Neural cell (in vitro differentiated cells): ENCODE measurements around the gene MLLT3. TPM values are rescaled to one million over a fixed set of nuclear protein-coding genes. Genes with fewer than 3 reads are reported as not detected.

Experiments used
- H2AFZ ChIP-seq: fragments of 200-600, 300-800 bp; sonication (generic), shearing (Covaris generic); 2 replicates; pipeline ENCODE4 v1.6.0; 2014; ENCODE audit warnings: low read depth, mild to moderate bottlenecking, antibody characterized with exemption, low read length, moderate library complexity
- H3F3A ChIP-seq: fragments of 200-600 bp; shearing (Covaris generic); 2 replicates; pipeline ENCODE4 v1.6.1; 2016; ENCODE audit warnings: mild to moderate bottlenecking, moderate library complexity, mixed read lengths, antibody characterized with exemption, low read length; ENCODE audit not compliant: insufficient read depth, poor library complexity, severe bottlenecking
- H3K27ac ChIP-seq: fragments of 200-600, 300-800 bp; sonication (generic), shearing (Covaris generic); 2 replicates; pipeline ENCODE4 v1.5.1; 2014; ENCODE audit warnings: mild to moderate bottlenecking, low read length, moderate library complexity
- H3K27me3 ChIP-seq: fragments of 300-800, 200-600 bp; sonication (generic), shearing (Covaris generic); 2 replicates; pipeline ENCODE4 v1.6.0; 2014; ENCODE audit warnings: mild to moderate bottlenecking, low read depth, low read length, moderate library complexity; ENCODE audit not compliant: insufficient read depth
- H3K36me3 ChIP-seq: fragments of 300-800, 200-600 bp; sonication (generic), shearing (Covaris generic); 2 replicates; pipeline ENCODE4 v1.5.1; 2014; ENCODE audit warnings: mild to moderate bottlenecking, antibody characterized with exemption, low read length, moderate library complexity; ENCODE audit not compliant: insufficient read depth
- H3K4me2 ChIP-seq: fragments of 300-800, 200-600 bp; sonication (generic), shearing (Covaris generic); 2 replicates; pipeline ENCODE4 v1.6.0; 2014; ENCODE audit warnings: mild to moderate bottlenecking, low read length
- H3K4me3 ChIP-seq: fragments of 300-800, 200-600 bp; sonication (generic), shearing (Covaris generic); 2 replicates; pipeline ENCODE4 v1.5.1; 2014; ENCODE audit warnings: mild to moderate bottlenecking, low read length, moderate library complexity
- H3K79me2 ChIP-seq: fragments of 200-600 bp; shearing (Covaris generic); replicated peaks from 2 replicates; pipeline ENCODE4 v1.6.0; 2014; ENCODE audit warnings: mild to moderate bottlenecking, low read length, moderate library complexity; ENCODE audit not compliant: insufficient read depth
- H3K9ac ChIP-seq: fragments of 300-800, 200-600 bp; sonication (generic), shearing (Covaris generic); 2 replicates; pipeline ENCODE4 v1.6.1; 2016; ENCODE audit warnings: mild to moderate bottlenecking, low read length, mixed read lengths
- H3K9me2 ChIP-seq: fragments of 200-600 bp; shearing (Covaris generic); 2 replicates; pipeline ENCODE4 v1.6.1; 2016; ENCODE audit warnings: mild to moderate bottlenecking, low read length, mixed read lengths; ENCODE audit not compliant: insufficient read depth
- H3K9me3 ChIP-seq: fragments of 200-600, 300-800 bp; sonication (generic), shearing (Covaris generic); 2 replicates; pipeline ENCODE4 v1.6.1; 2016; ENCODE audit warnings: mild to moderate bottlenecking, mixed run types, low read length, moderate library complexity, mixed read lengths
- H4K20me1 ChIP-seq: fragments of 200-600 bp; shearing (Covaris generic); 2 replicates; pipeline ENCODE4 v1.6.1; 2016; ENCODE audit warnings: mild to moderate bottlenecking, mixed run types; ENCODE audit not compliant: insufficient read depth
- EP300 ChIP-seq: fragments of 450-650 bp; conservative IDR thresholded peaks from 2 replicates; pipeline ENCODE4 v1.6.1; 2014; ENCODE audit warnings: antibody characterized with exemption, mild to moderate bottlenecking, moderate library complexity; ENCODE audit not compliant: poor library complexity, severe bottlenecking
- EZH2 ChIP-seq: fragments of 200-600, 300-800 bp; shearing (Covaris generic), sonication (generic); IDR thresholded peaks from 2 replicates; pipeline ENCODE4 v1.6.1; 2014; ENCODE audit warnings: antibody characterized with exemption, low read length, borderline replicate concordance, mild to moderate bottlenecking; ENCODE audit not compliant: insufficient read depth, poor library complexity, severe bottlenecking
- MXI1 ChIP-seq: fragments of 450-650 bp; conservative IDR thresholded peaks from 2 replicates; pipeline ENCODE4 v1.6.1; 2014; ENCODE audit warnings: antibody characterized with exemption, mild to moderate bottlenecking; ENCODE audit not compliant: poor library complexity, severe bottlenecking
- POLR2AphosphoS5 ChIP-seq: IDR thresholded peaks from 2 replicates; pipeline ENCODE4 v1.6.1; 2012
- RAD21 ChIP-seq: fragments of 450-650 bp; conservative IDR thresholded peaks from 2 replicates; pipeline ENCODE4 v1.6.1; 2014; ENCODE audit warnings: antibody characterized with exemption, mild to moderate bottlenecking, moderate library complexity
- REST ChIP-seq: IDR thresholded peaks from 2 replicates; pipeline ENCODE4 v1.6.1; 2012; ENCODE audit warnings: borderline replicate concordance
- SMC3 ChIP-seq: fragments of 450-650 bp; conservative IDR thresholded peaks from 2 replicates; pipeline ENCODE4 v1.6.1; 2014; ENCODE audit warnings: antibody characterized with exemption, mild to moderate bottlenecking, moderate library complexity; ENCODE audit not compliant: poor library complexity
- TAF1 ChIP-seq: IDR thresholded peaks from 2 replicates; pipeline ENCODE4 v1.6.1; 2012; ENCODE audit warnings: low read depth
- polyA plus RNA-seq: library from polyadenylated mRNA; depleted of rRNA; stranded (reverse); fragments of >200 nt; gene quantifications from 2 replicates; pipeline ENCODE4 v1.2.3, GENCODE V29; 2014
- TF ChIP-seq, protein P1 (sequence below): fragments of 450-650 bp; IDR thresholded peaks from 2 replicates; pipeline ENCODE4 v1.5.1; 2014; ENCODE audit warnings: antibody characterized with exemption, mild to moderate bottlenecking, moderate library complexity; ENCODE audit not compliant: poor library complexity, severe bottlenecking

Gene MLLT3
- polyA plus RNA-seq, 1 donor from 2014 or later: 61.5 TPM

- no peak for TF ChIP-seq TAF1
- no peak for TF ChIP-seq MXI1
- peak; percentile 22 for TF ChIP-seq RAD21
- no peak for TF ChIP-seq EZH2
- no peak for TF ChIP-seq REST
- TF ChIP-seq POLR2AphosphoS5: peak; percentile 31
- peak; percentile 57 for TF ChIP-seq EP300
- peak; percentile 34 for TF ChIP-seq SMC3
- TF ChIP-seq, protein P1, sequence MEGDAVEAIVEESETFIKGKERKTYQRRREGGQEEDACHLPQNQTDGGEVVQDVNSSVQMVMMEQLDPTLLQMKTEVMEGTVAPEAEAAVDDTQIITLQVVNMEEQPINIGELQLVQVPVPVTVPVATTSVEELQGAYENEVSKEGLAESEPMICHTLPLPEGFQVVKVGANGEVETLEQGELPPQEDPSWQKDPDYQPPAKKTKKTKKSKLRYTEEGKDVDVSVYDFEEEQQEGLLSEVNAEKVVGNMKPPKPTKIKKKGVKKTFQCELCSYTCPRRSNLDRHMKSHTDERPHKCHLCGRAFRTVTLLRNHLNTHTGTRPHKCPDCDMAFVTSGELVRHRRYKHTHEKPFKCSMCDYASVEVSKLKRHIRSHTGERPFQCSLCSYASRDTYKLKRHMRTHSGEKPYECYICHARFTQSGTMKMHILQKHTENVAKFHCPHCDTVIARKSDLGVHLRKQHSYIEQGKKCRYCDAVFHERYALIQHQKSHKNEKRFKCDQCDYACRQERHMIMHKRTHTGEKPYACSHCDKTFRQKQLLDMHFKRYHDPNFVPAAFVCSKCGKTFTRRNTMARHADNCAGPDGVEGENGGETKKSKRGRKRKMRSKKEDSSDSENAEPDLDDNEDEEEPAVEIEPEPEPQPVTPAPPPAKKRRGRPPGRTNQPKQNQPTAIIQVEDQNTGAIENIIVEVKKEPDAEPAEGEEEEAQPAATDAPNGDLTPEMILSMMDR: no peak
- Histone ChIP-seq H4K20me1 (no peaks in the 10 kb centered on the region), H3K9me2 (no peaks in the 10 kb centered on the region), H3K27ac (peak overlapping the region; percentile 55), H3K4me3 (peak overlapping the region; percentile 3), H3F3A (no peaks in the 10 kb centered on the region), H3K36me3 (no peaks in the 10 kb centered on the region), H3K4me2 (no peak overlapping the region), H3K79me2 (no peaks in the 10 kb centered on the region), H2AFZ (no peak overlapping the region), H3K9ac (no peak overlapping the region), H3K27me3 (no peaks in the 10 kb centered on the region), H3K9me3 (no peaks in the 10 kb centered on the region)
Measured at GRCh38 chr9:20319641-20320337, 302.5 kb downstream of the MLLT3 start.

GRCh38 chr9:20319241-20319640, 303.1 kb downstream of the MLLT3 start:
- no peak overlapping the region for H3K9ac ChIP-seq
- H3K79me2 ChIP-seq: no peaks in the 10 kb centered on the region
- no peaks in the 10 kb centered on the region for H3K9me3 ChIP-seq
- peak overlapping the region; percentile 3 for H3K4me3 ChIP-seq
- H3K27ac ChIP-seq: peak overlapping the region; percentile 55
- H4K20me1 ChIP-seq: no peaks in the 10 kb centered on the region
- TF ChIP-seq TAF1 (no peak), RAD21 (no peak), EP300 (no peak), POLR2AphosphoS5 (no peak)
- H3K36me3 ChIP-seq: no peaks in the 10 kb centered on the region
- H3K4me2 ChIP-seq: no peak overlapping the region
- no peaks in the 10 kb centered on the region for H3K9me2 ChIP-seq
- no peaks in the 10 kb centered on the region for H3K27me3 ChIP-seq
- no peaks in the 10 kb centered on the region for H3F3A ChIP-seq
- no peak overlapping the region for H2AFZ ChIP-seq
